Type B pancreatic cell (in vitro differentiated cells): ENCODE results near the gene TBC1D24. TPM values are rescaled to one million over a fixed set of nuclear protein-coding genes. Genes with fewer than 3 reads are reported as not detected.

Experiments
- DNase-seq: peaks from one replicate; pipeline ENCODE4 v3.0.0; 2021; ENCODE audit warnings: mixed read lengths; ENCODE audit not compliant: unreplicated experiment; ENCODE audit errors: extremely low spot score
- H3K27ac Mint-ChIP-seq: 2 replicates; pipeline ENCODE4 v1.8.0; 2021; ENCODE audit warnings: mild to moderate bottlenecking, mixed read lengths
- H3K27me3 Mint-ChIP-seq: 2 replicates; pipeline ENCODE4 v1.8.0; 2021; ENCODE audit warnings: mixed read lengths
- H3K36me3 Mint-ChIP-seq: 2 replicates; pipeline ENCODE4 v1.8.0; 2021; ENCODE audit warnings: mixed read lengths
- H3K4me1 Mint-ChIP-seq: one replicate; pipeline ENCODE4 v1.8.0; 2021; ENCODE audit warnings: mixed read lengths; ENCODE audit not compliant: unreplicated experiment
- H3K4me3 Mint-ChIP-seq: 2 replicates; pipeline ENCODE4 v1.8.0; 2021; ENCODE audit warnings: mild to moderate bottlenecking, mixed read lengths
- H3K9me3 Mint-ChIP-seq: 2 replicates; pipeline ENCODE4 v1.8.0; 2021; ENCODE audit warnings: mixed read lengths
- total RNA-seq: library from RNA; stranded (reverse); gene quantifications from 2 replicates; pipeline ENCODE4 v1.2.1, GENCODE V29; 2021; ENCODE audit warnings: low replicate concordance
- TF ChIP-seq, protein P1 (sequence below): fragments of 200-600 bp; sonication (generic); conservative IDR thresholded peaks from 2 replicates; pipeline ENCODE4 v1.5.0; 2021; ENCODE audit warnings: antibody characterized with exemption, mild to moderate bottlenecking

TBC1D24 gene
- total RNA-seq, 1 donor from 2014 or later: 22.1 TPM

GRCh38 chr16:2495041-2495440 lies 20.1 kb downstream of the TBC1D24 start:
- Mint-ChIP-seq H3K4me3 (no peak overlapping the region), H3K27me3 (no peaks in the 10 kb centered on the region), H3K36me3 (no peaks in the 10 kb centered on the region), H3K9me3 (no peaks in the 10 kb centered on the region), H3K4me1 (peaks cover 10% of the 10 kb centered on the region), H3K27ac (no peak overlapping the region)
- TF ChIP-seq, protein P1, sequence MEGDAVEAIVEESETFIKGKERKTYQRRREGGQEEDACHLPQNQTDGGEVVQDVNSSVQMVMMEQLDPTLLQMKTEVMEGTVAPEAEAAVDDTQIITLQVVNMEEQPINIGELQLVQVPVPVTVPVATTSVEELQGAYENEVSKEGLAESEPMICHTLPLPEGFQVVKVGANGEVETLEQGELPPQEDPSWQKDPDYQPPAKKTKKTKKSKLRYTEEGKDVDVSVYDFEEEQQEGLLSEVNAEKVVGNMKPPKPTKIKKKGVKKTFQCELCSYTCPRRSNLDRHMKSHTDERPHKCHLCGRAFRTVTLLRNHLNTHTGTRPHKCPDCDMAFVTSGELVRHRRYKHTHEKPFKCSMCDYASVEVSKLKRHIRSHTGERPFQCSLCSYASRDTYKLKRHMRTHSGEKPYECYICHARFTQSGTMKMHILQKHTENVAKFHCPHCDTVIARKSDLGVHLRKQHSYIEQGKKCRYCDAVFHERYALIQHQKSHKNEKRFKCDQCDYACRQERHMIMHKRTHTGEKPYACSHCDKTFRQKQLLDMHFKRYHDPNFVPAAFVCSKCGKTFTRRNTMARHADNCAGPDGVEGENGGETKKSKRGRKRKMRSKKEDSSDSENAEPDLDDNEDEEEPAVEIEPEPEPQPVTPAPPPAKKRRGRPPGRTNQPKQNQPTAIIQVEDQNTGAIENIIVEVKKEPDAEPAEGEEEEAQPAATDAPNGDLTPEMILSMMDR: no peak
- DNase-seq: no peak

DNA sequence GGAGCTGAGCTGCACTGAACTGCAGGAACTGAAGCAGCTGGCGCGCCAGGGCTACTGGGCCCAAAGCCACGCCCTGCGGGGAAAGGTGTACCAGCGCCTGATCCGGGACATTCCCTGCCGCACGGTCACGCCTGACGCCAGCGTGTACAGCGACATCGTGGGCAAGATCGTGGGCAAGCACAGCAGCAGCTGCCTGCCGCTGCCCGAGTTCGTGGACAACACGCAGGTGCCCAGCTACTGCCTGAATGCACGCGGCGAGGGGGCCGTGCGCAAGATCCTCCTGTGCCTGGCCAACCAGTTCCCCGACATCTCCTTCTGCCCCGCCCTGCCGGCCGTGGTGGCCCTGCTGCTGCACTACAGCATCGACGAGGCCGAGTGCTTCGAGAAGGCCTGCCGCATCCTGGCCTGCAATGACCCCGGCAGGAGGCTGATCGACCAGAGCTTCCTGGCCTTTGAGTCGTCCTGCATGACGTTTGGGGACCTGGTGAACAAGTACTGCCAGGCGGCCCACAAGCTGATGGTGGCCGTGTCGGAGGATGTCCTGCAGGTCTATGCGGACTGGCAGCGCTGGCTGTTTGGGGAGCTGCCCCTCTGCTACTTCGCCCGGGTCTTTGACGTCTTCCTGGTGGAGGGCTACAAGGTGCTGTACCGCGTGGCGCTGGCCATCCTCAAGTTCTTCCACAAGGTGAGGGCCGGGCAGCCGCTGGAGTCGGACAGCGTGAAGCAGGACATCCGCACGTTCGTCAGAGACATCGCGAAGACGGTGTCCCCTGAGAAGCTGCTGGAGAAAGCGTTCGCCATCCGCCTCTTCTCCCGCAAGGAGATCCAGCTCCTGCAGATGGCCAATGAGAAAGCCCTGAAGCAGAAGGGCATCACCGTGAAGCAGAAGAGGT lies 21.5 kb downstream of the TBC1D24 start:
- TF ChIP-seq, protein P1: no peak
- H3K9me3 Mint-ChIP-seq: no peaks in the 10 kb centered on the region
- no peaks in the 10 kb centered on the region for H3K27me3 Mint-ChIP-seq
- no peak overlapping the region for H3K27ac Mint-ChIP-seq
- H3K4me1 Mint-ChIP-seq: peaks cover 7% of the 10 kb centered on the region
- no peaks in the 10 kb centered on the region for H3K36me3 Mint-ChIP-seq
- H3K4me3 Mint-ChIP-seq: no peak overlapping the region
- DNase-seq: no peak

GRCh38 chr16:2497116-2497630 lies 22.2 kb downstream of the TBC1D24 start:
- no peaks in the 10 kb centered on the region for H3K27me3 Mint-ChIP-seq

GRCh38 chr16:2497695-2498484 lies 23.0 kb downstream of the TBC1D24 start:
- no peaks in the 10 kb centered on the region for H3K9me3 Mint-ChIP-seq

More at GRCh38 chr16:2497116-2497630, 22.2 kb downstream of the TBC1D24 start:
- TF ChIP-seq, protein P1: no peak
- no peak for DNase-seq
- no peak overlapping the region for H3K4me3 Mint-ChIP-seq
- no peaks in the 10 kb centered on the region for H3K9me3 Mint-ChIP-seq
- peaks cover 7% of the 10 kb centered on the region for H3K4me1 Mint-ChIP-seq
- no peak overlapping the region for H3K27ac Mint-ChIP-seq
- no peaks in the 10 kb centered on the region for H3K36me3 Mint-ChIP-seq

More at GRCh38 chr16:2497695-2498484, 23.0 kb downstream of the TBC1D24 start:
- no peaks in the 10 kb centered on the region for H3K27me3 Mint-ChIP-seq
- H3K4me1 Mint-ChIP-seq: peaks cover 10% of the 10 kb centered on the region
- H3K36me3 Mint-ChIP-seq: no peaks in the 10 kb centered on the region
- H3K27ac Mint-ChIP-seq: no peak overlapping the region
- TF ChIP-seq, protein P1: no peak
- DNase-seq: no peak
- H3K4me3 Mint-ChIP-seq: no peak overlapping the region
